Liver (tissue), 3 donors: ENCODE measurements around the gene DIAPH3.

ENCODE experiments used
- EGR1 ChIP-seq, 2 donors: IDR thresholded peaks; 2 replicates each; pipeline ENCODE4 v1.6.1; 2016 to 2018; ENCODE audit warnings: antibody characterized with exemption in 2 of 2, low read depth in 2 of 2
- FOXA1 ChIP-seq: IDR thresholded peaks from 2 replicates; pipeline ENCODE4 v1.6.1; 2016; ENCODE audit warnings: antibody characterized with exemption
- FOXA2 ChIP-seq: IDR thresholded peaks from 2 replicates; pipeline ENCODE4 v1.6.1; 2016; ENCODE audit warnings: antibody characterized with exemption
- JUND ChIP-seq, 2 donors: IDR thresholded peaks; 2 replicates each; pipeline ENCODE4 v1.6.1; 2016; ENCODE audit warnings: antibody characterized with exemption in 2 of 2
- RAD21 ChIP-seq, 2 donors: IDR thresholded peaks; 2 replicates each; pipeline ENCODE4 v1.6.1; 2016; ENCODE audit warnings: antibody characterized with exemption in 2 of 2, mild to moderate bottlenecking in 2 of 2
- REST ChIP-seq: IDR thresholded peaks from 2 replicates; pipeline ENCODE4 v1.6.1; 2016; ENCODE audit warnings: antibody characterized with exemption, mild to moderate bottlenecking
- TAF1 ChIP-seq: conservative IDR thresholded peaks from 2 replicates; pipeline ENCODE4 v1.6.1; 2016; ENCODE audit warnings: antibody characterized with exemption, mild to moderate bottlenecking
- YY1 ChIP-seq: IDR thresholded peaks from 2 replicates; pipeline ENCODE4 v1.6.1; 2016; ENCODE audit warnings: antibody characterized with exemption, mild to moderate bottlenecking
- ZBTB33 ChIP-seq: IDR thresholded peaks from 2 replicates; pipeline ENCODE4 v1.6.1; 2016; ENCODE audit warnings: antibody characterized with exemption
- TF ChIP-seq, protein P1 (sequence below): fragments of 150-350 bp; IDR thresholded peaks from 2 replicates; pipeline ENCODE4 v1.5.1; 2017; ENCODE audit warnings: improper control_type of control experiment, low read depth, low read length; ENCODE audit not compliant: missing input control
- TF ChIP-seq, protein P2 (sequence below): IDR thresholded peaks from 2 replicates; pipeline ENCODE4 v1.6.1; 2016; ENCODE audit warnings: antibody characterized with exemption
- TF ChIP-seq, protein P3 (sequence below): IDR thresholded peaks from 2 replicates; pipeline ENCODE4 v1.6.1; 2016; ENCODE audit warnings: antibody characterized with exemption
- donor health status: healthy.
- donor health status: healthy.

GRCh38 chr13:59677430-59677829, 486.3 kb downstream of the DIAPH3 start:
- TF ChIP-seq, protein P1, sequence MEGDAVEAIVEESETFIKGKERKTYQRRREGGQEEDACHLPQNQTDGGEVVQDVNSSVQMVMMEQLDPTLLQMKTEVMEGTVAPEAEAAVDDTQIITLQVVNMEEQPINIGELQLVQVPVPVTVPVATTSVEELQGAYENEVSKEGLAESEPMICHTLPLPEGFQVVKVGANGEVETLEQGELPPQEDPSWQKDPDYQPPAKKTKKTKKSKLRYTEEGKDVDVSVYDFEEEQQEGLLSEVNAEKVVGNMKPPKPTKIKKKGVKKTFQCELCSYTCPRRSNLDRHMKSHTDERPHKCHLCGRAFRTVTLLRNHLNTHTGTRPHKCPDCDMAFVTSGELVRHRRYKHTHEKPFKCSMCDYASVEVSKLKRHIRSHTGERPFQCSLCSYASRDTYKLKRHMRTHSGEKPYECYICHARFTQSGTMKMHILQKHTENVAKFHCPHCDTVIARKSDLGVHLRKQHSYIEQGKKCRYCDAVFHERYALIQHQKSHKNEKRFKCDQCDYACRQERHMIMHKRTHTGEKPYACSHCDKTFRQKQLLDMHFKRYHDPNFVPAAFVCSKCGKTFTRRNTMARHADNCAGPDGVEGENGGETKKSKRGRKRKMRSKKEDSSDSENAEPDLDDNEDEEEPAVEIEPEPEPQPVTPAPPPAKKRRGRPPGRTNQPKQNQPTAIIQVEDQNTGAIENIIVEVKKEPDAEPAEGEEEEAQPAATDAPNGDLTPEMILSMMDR: no peak
- no peak for TF ChIP-seq TAF1
- TF ChIP-seq, protein P2, sequence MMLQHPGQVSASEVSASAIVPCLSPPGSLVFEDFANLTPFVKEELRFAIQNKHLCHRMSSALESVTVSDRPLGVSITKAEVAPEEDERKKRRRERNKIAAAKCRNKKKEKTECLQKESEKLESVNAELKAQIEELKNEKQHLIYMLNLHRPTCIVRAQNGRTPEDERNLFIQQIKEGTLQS: no peak
- no peak for TF ChIP-seq FOXA2
- TF ChIP-seq FOXA1: no peak
- TF ChIP-seq, protein P3, sequence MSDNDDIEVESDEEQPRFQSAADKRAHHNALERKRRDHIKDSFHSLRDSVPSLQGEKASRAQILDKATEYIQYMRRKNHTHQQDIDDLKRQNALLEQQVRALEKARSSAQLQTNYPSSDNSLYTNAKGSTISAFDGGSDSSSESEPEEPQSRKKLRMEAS: no peak
- no peak for TF ChIP-seq RAD21 (IDR thresholded peaks at IDR 0.05)
- no peak for TF ChIP-seq YY1
- no peak for TF ChIP-seq REST
- TF ChIP-seq ZBTB33: no peak
- TF ChIP-seq JUND (IDR thresholded peaks at IDR 0.05): no peak
- no peak for TF ChIP-seq EGR1 (IDR thresholded peaks at IDR 0.05; ENCODE audit: low read depth in 2 of 2)
